ENCODE measurements around the gene LGALS4.

GRCh38 chr19:38765214-38765613 lies 47.5 kb downstream of the LGALS4 start:
- TF ChIP-seq CTCF (conservative IDR thresholded peaks at IDR 0.05; ENCODE audit: low read length) = no peak
- no peak for TF ChIP-seq EZH2phosphoT487 (IDR thresholded peaks at IDR 0.05; ENCODE audit: borderline replicate concordance, low read depth, low read length)
